HG03135 (cell line): Measurements from ENCODE around the gene CRYBA2.

ENCODE experiments used
- ATAC-seq: cut with Tn5 transposase; IDR thresholded peaks from one replicate; pipeline ENCODE4 v1.9.1; 2021; ENCODE audit warnings: mild to moderate bottlenecking, moderate library complexity; ENCODE audit not compliant: unreplicated experiment

The CRYBA2 gene

GRCh38 chr2:219024059-219024458 is 30.8 kb upstream of the CRYBA2 start:
- no peak for ATAC-seq

- ATAC-seq, result no peak
Observed at GRCh38 chr2:219023045-219023605, 29.9 kb upstream of the CRYBA2 start.

GRCh38 chr2:219022616-219023015 is 29.4 kb upstream of the CRYBA2 start:
- no peak for ATAC-seq

GRCh38 chr2:219022041-219022440 is 28.8 kb upstream of the CRYBA2 start:
- no peak for ATAC-seq

GRCh38 chr2:219021591-219021990 is 28.4 kb upstream of the CRYBA2 start:
- ATAC-seq, result no peak

GRCh38 chr2:219020604-219021365 is 27.6 kb upstream of the CRYBA2 start:
- no peak for ATAC-seq

GRCh38 chr2:219019436-219019835 is 26.2 kb upstream of the CRYBA2 start:
- ATAC-seq, result no peak

- no peak for ATAC-seq
Observed at GRCh38 chr2:219018726-219019125, 25.5 kb upstream of the CRYBA2 start.

GRCh38 chr2:219018286-219018685 is 25.1 kb upstream of the CRYBA2 start:
- no peak for ATAC-seq

GRCh38 chr2:219017201-219017931 is 24.1 kb upstream of the CRYBA2 start:
- no peak for ATAC-seq

GRCh38 chr2:219016721-219017120 is 23.5 kb upstream of the CRYBA2 start:
- no peak for ATAC-seq

GRCh38 chr2:219010873-219011272 is 17.7 kb upstream of the CRYBA2 start:
- no peak for ATAC-seq

GRCh38 chr2:219010162-219010756 is 17.0 kb upstream of the CRYBA2 start:
- ATAC-seq, result no peak

- no peak for ATAC-seq
Observed at GRCh38 chr2:219009294-219009693, 16.1 kb upstream of the CRYBA2 start.

GRCh38 chr2:219003979-219004378 is 10.8 kb upstream of the CRYBA2 start:
- no peak for ATAC-seq

GRCh38 chr2:219003267-219003634 is 10.0 kb upstream of the CRYBA2 start:
- ATAC-seq, result no peak

GRCh38 chr2:219002395-219003266 is 9.4 kb upstream of the CRYBA2 start:
- ATAC-seq, result no peak

GRCh38 chr2:219001577-219002394 is 8.6 kb upstream of the CRYBA2 start:
- no peak for ATAC-seq

GRCh38 chr2:219001100-219001576 is 7.9 kb upstream of the CRYBA2 start:
- ATAC-seq, result no peak

- no peak for ATAC-seq
Observed at GRCh38 chr2:219000569-219000960, 7.3 kb upstream of the CRYBA2 start.
